Measurements from ENCODE around the gene STAC2.

DNA sequence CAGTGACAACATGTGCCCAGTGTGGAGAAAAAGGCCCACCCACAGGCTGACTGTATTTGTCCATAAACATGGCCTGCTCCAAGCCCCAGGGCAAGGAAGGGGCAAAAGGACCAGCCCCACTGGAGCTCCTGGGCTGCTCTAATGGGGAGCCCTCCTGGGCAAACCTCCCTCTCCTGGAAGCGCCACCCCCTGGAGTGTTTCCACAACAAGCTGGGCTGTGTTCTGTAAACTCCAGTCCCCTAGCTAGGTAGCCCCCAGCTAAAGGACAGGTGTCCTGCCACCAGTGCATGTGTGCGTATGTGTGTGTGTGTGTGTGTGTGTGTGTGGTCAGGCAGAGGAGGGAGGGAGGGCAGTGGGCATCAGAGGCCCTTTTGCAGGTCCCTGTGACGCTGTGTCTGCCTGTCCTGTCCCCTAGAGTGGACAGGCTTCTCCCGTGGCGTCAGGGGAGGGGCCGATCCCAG, 11.3 kb upstream of the STAC2 start:
- TF ChIP-seq POLR2A (IDR thresholded peaks at IDR 0.05), result no peak
- TF ChIP-seq, protein P1, sequence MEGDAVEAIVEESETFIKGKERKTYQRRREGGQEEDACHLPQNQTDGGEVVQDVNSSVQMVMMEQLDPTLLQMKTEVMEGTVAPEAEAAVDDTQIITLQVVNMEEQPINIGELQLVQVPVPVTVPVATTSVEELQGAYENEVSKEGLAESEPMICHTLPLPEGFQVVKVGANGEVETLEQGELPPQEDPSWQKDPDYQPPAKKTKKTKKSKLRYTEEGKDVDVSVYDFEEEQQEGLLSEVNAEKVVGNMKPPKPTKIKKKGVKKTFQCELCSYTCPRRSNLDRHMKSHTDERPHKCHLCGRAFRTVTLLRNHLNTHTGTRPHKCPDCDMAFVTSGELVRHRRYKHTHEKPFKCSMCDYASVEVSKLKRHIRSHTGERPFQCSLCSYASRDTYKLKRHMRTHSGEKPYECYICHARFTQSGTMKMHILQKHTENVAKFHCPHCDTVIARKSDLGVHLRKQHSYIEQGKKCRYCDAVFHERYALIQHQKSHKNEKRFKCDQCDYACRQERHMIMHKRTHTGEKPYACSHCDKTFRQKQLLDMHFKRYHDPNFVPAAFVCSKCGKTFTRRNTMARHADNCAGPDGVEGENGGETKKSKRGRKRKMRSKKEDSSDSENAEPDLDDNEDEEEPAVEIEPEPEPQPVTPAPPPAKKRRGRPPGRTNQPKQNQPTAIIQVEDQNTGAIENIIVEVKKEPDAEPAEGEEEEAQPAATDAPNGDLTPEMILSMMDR (IDR thresholded peaks at IDR 0.05), result no peak

Data from upper lobe of left lung (tissue), 4 donors.